ENCODE results near the gene CATSPER4. TPM values are rescaled to one million over a fixed set of nuclear protein-coding genes. Genes with fewer than 3 reads are reported as not detected.

Gene CATSPER4
- total RNA-seq, 1 donor from 2014 or later = not detected

GRCh38 chr1:26175346-26175745 is 15.1 kb upstream of the CATSPER4 start:
- DNase-seq (ENCODE audit: low read depth, low spot score) = no peak
- Mint-ChIP-seq H3K27me3 (ENCODE audit: low read depth) (no peaks in the 10 kb centered on the region), H3K4me3 (no peak overlapping the region), H3K36me3 (ENCODE audit: low read depth) (no peaks in the 10 kb centered on the region), H3K9me3 (no peaks in the 10 kb centered on the region), H3K27ac (ENCODE audit: unreplicated experiment) (no peak overlapping the region), H3K4me1 (peaks cover 9% of the 10 kb centered on the region)
- no peak for TF ChIP-seq CTCF (conservative IDR thresholded peaks at IDR 0.05)

GRCh38 chr1:26177182-26177684 is 13.2 kb upstream of the CATSPER4 start, which contains the start of gene CNKSR1:
Gene CNKSR1, plus strand, starts transcription at chr1:26177491. Its CDS starts 57 bp downstream, at chr1:26177548.
- peaks cover 4% of the 10 kb centered on the region for H3K4me1 Mint-ChIP-seq
- no peak for DNase-seq (ENCODE audit: low read depth, low spot score)
- H3K27ac Mint-ChIP-seq (ENCODE audit: unreplicated experiment) = peak within 1 kb of the TSS; percentile 89
- no peak for TF ChIP-seq CTCF (conservative IDR thresholded peaks at IDR 0.05)
- H3K27me3 Mint-ChIP-seq (ENCODE audit: low read depth) = no peaks in the 10 kb centered on the region
- H3K36me3 Mint-ChIP-seq (ENCODE audit: low read depth) = no peaks in the 10 kb centered on the region
- no peak within 1 kb of the TSS for H3K4me3 Mint-ChIP-seq
- H3K9me3 Mint-ChIP-seq = no peaks in the 10 kb centered on the region

- Mint-ChIP-seq H3K4me3 (no peak overlapping the region), H3K27ac (ENCODE audit: unreplicated experiment) (no peak overlapping the region), H3K27me3 (ENCODE audit: low read depth) (no peaks in the 10 kb centered on the region), H3K4me1 (peaks cover 4% of the 10 kb centered on the region), H3K36me3 (ENCODE audit: low read depth) (no peaks in the 10 kb centered on the region), H3K9me3 (no peaks in the 10 kb centered on the region)
- no peak for TF ChIP-seq CTCF (conservative IDR thresholded peaks at IDR 0.05)
- no peak for DNase-seq (ENCODE audit: low read depth, low spot score)
These were observed 10.3 kb upstream of the CATSPER4 start for GRCh38 chr1:26180010-26180506.

- Mint-ChIP-seq H3K4me3 (no peak overlapping the region), H3K27me3 (ENCODE audit: low read depth) (no peaks in the 10 kb centered on the region)
These were observed 8.6 kb upstream of the CATSPER4 start for GRCh38 chr1:26181586-26182382.

GRCh38 chr1:26182383-26182696 is 8.1 kb upstream of the CATSPER4 start:
- Mint-ChIP-seq H3K27me3 (ENCODE audit: low read depth) (no peaks in the 10 kb centered on the region), H3K27ac (ENCODE audit: unreplicated experiment) (no peak overlapping the region), H3K9me3 (no peaks in the 10 kb centered on the region), H3K4me1 (peaks cover 4% of the 10 kb centered on the region), H3K4me3 (no peak overlapping the region), H3K36me3 (ENCODE audit: low read depth) (no peaks in the 10 kb centered on the region)
- TF ChIP-seq CTCF (conservative IDR thresholded peaks at IDR 0.05) = no peak
- no peak for DNase-seq (ENCODE audit: low read depth, low spot score)

More at GRCh38 chr1:26181586-26182382, 8.6 kb upstream of the CATSPER4 start:
- H3K4me1 Mint-ChIP-seq = peaks cover 4% of the 10 kb centered on the region
- H3K27ac Mint-ChIP-seq (ENCODE audit: unreplicated experiment) = no peak overlapping the region
- no peak for TF ChIP-seq CTCF (conservative IDR thresholded peaks at IDR 0.05)
- H3K36me3 Mint-ChIP-seq (ENCODE audit: low read depth) = no peaks in the 10 kb centered on the region
- DNase-seq (ENCODE audit: low read depth, low spot score) = no peak
- H3K9me3 Mint-ChIP-seq = no peaks in the 10 kb centered on the region
